Psoas muscle (tissue), 8 donors: ENCODE results near the gene POTEF. TPM values are rescaled to one million over a fixed set of nuclear protein-coding genes. Genes with fewer than 3 reads are reported as not detected.
"Not testable (repeated sequence)": the region's sequence is repeated elsewhere in the genome, so short reads cannot be mapped to it uniquely, and the experiment has no call there.

Experiments
- ATAC-seq, 4 donors: fragments of 200-7000 bp; cut with Tn5 transposase; one replicate each; pipeline ENCODE4 v1.9.1; 2020; ENCODE audit warnings: moderate library complexity in 3 of 4, mild to moderate bottlenecking in 2 of 4
- DNase-seq, 2 donors: peaks; one replicate each; pipeline ENCODE4 v3.0.0-alpha.2; 2020
- H3K27ac ChIP-seq: fragments of 200-600 bp; one replicate; pipeline ENCODE4 v1.8.0; 2022
- H3K27me3 ChIP-seq, 3 donors: fragments of 200-600 bp in 1 of 3; one replicate each; pipeline versions ENCODE4 v1.6.1 to v1.8.0; 2013 to 2022; ENCODE audit warnings: low read length in 2 of 3, mild to moderate bottlenecking in 2 of 3, moderate library complexity in 1 of 3; ENCODE audit not compliant: insufficient read depth in 3 of 3
- H3K36me3 ChIP-seq, 2 donors: fragments of 200-600 bp in 1 of 2; one replicate each; pipeline versions ENCODE4 v1.6.1 to v1.8.0; 2013 to 2022; ENCODE audit warnings: low read depth in 1 of 2, mild to moderate bottlenecking in 1 of 2, moderate library complexity in 1 of 2; ENCODE audit not compliant: insufficient read depth in 1 of 2
- H3K4me1 ChIP-seq: fragments of 200-600 bp; one replicate; pipeline ENCODE4 v1.8.0; 2022
- H3K4me3 ChIP-seq: fragments of 200-600 bp; one replicate; pipeline ENCODE4 v1.8.0; 2022; ENCODE audit warnings: mild to moderate bottlenecking
- H3K9me3 ChIP-seq: fragments of 200-600 bp; one replicate; pipeline ENCODE4 v1.8.0; 2022
- WGBS, 3 donors: extraction: QIAGEN DNeasy Blood & Tissue Kit; methylation state at CpG; one replicate each; pipeline versions ENCODE4 v1.1.6 to v1.1.7; 2013; 5-methylcytosine and 5-hydroxymethylcytosine counted together
- intact Hi-C, 2 donors: fragments of 100-400 bp; cut with DNase I; formaldehyde crosslinking; loops; one replicate each; pipeline versions ENCODE4 v1.11.0 to v1.14.2; 2022
- polyA plus RNA-seq, 3 donors: library from polyadenylated mRNA; stranded (reverse); fragments of 200-250 nt; gene quantifications; one replicate each; pipeline ENCODE4 v1.2.3, GENCODE V29; 2013
- total RNA-seq, 4 donors: library from RNA; stranded (reverse); fragmentation: NEBNext Ultra II Directional in 2 of 4; extraction: Animal tissue kit (Norgen Biotek cat#: 25700) in 2 of 4; gene quantifications; one replicate each; pipeline versions ENCODE4 v1.2.1 to v1.2.4, GENCODE V29; 2021 to 2023
- donor health status: healthy with polysubstance abuse.
- donor health status: DM: no; HTN: no; CAD: no; lungs with moderate emphysema.
- donor health status: Bipolar disorder and iron deficiency.
- donor health status: healthy.
- donor health status: DM: yes; HTN: yes; CAD: no.
- donor health status: DM: no; HTN: no; CAD: no.
- donor health status: DM: no; HTN: no; CAD: no.
- donor health status: DM: yes; HTN: yes; CAD: no.

The POTEF gene
- total and polyA plus RNA-seq, 7 donors, result not detected

DNA sequence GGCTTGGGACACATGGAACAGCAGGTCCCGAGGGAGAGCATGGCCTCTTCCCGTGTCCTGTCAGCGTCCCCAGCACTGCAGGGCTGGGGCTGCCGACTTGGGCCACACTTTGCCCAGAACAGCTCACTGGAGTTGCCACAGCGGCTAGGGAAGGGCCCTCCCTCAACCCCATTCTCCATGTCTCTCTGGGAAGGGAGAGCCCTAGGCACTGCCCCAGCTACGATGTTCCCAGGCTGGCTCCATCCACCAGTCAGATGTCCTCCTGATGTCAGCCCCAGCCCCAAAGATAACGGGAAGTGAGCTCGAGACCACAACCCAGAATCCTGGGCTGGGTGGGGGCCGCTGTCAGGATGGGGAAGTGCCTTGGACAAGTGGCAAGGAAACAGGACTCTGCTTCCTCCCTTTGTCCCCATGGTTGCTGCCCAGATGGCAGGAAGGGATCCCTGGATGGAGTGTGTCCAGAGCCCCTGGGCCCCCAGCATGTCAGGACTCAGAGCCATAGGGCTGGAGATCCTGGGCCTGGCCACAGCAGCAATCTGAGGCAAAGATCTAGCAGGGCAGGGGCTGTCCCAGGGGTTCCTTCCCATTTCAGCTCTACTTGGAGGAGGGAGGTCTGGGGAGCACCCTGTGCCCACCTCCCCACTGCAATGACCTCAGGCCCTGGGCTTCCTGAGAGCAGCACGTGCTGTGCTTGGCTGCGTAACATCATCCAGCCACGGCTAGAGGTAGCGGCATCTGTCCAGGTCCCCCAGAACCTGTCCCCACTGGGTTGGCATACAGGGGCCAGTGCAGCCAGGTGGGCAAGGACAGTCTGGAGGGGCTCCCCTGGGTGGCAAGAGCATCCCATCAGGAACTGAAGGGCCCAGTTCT, 13.6 kb upstream of the POTEF start:
- H3K4me3 ChIP-seq, H3K27ac ChIP-seq, DNase-seq, ATAC-seq, H3K4me1 ChIP-seq, H3K9me3 ChIP-seq, H3K36me3 ChIP-seq, intact Hi-C loops: not testable (repeated sequence)
- WGBS, 3 donors, result 82 to 85% (median 85%) methylated on average over 10 to 13 of the region's 13 CpGs
- peaks cover 0 to 13% (median 4%) of the 10 kb centered on the region in 3 donors for H3K27me3 ChIP-seq

DNA sequence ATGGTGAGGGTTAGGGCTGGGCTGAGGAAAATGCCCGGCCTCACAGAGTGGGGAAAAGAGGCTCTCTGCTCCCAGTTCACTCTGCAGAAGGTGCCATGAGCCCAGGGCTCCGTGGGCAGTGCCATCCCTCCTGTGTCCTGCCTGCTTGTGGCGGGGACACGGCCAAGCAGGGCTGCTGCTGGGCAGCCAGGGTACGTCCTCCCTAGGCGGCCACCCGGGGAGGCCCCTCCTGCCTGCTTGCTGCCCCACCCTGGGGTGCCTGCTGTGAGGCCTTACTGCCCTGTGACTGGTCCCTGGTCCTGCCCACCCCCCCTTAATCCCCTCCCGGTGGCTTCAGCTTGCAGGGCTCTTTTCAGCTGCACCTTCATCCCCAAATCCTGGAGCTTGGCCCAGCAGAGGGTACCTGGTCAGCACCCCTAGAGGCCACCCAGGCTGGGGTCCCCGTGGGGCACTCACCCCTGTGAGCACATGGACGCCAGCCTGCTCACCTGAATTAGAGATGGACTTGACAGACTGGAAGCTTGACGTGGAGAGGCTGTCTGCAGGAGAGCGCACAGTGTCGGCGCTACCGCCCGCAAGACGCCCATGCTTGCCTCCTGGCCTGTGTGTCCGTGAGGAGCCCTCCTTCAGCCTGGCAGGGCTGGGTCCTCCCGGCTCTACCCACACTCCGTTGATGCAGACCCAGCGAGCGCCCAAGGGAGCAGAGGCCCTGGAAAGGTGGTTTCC, 12.8 kb upstream of the POTEF start:
- H3K9me3 ChIP-seq, ATAC-seq, H3K36me3 ChIP-seq, intact Hi-C loops, DNase-seq, H3K4me1 ChIP-seq, H3K4me3 ChIP-seq, H3K27ac ChIP-seq: not testable (repeated sequence)
- H3K27me3 ChIP-seq, result peaks cover 0 to 13% (median 4%) of the 10 kb centered on the region in 3 donors
- WGBS, 3 donors, result 88 to 90% (median 89%) methylated on average over 15 to 18 of the region's 22 CpGs

DNA sequence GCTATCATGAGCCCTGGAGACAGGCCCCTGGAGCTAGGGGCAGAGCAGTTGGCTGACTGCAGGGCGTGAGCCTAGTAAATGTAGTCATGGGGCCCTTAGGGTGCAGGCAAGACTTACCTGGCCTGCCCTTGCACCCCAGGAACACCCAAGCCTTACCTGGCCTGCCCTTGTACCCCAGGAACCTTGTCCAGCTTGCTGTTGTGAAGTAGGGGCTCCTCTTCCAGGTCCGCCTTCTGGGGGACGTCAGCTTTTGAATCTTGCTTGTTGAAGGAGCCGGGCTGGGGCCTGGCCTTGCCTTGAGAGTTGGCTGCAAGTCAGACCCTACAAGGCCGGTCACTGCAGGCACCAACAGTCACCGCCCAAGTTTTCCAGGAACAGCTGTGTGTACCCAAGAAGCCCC, 12.0 kb upstream of the POTEF start:
- not testable (repeated sequence) for ATAC-seq, H3K4me3 ChIP-seq

DNA sequence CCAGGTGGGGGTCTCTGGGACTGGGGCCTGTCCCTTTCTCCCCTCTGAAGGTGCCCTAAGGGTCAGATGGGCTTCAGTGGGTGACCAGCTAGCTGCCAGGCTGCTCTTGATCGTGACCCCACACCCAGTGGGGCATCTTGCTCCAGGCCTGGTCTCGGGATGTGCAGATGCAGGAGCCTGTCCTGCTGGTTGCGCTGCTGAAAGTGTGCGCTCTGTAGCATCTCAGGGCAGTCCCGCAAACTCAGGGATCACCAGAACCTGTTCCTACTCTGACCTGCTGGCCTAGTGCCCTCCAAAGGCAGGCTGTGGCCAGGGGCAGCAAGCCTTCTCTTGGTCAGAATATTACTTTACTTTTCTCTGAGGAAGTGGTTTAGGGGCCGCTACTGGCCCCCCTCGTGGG, 11.5 kb upstream of the POTEF start:
- intact Hi-C loops, H3K4me3 ChIP-seq, ATAC-seq, H3K9me3 ChIP-seq, H3K4me1 ChIP-seq, H3K27me3 ChIP-seq, H3K27ac ChIP-seq, H3K36me3 ChIP-seq, DNase-seq: not testable (repeated sequence)
- 84 to 93% (median 88%) methylated on average over 7 of the region's 7 CpGs for WGBS, 3 donors

More for the DNA sequence above, 12.0 kb upstream of the POTEF start:
- peaks cover 0 to 11% (median 4%) of the 10 kb centered on the region in 3 donors for H3K27me3 ChIP-seq
- 93 to 99% (median 94%) methylated on average over 4 of the region's 6 CpGs for WGBS, 3 donors
- H3K36me3 ChIP-seq, DNase-seq, intact Hi-C loops, H3K4me1 ChIP-seq, H3K27ac ChIP-seq, H3K9me3 ChIP-seq: not testable (repeated sequence)

DNA sequence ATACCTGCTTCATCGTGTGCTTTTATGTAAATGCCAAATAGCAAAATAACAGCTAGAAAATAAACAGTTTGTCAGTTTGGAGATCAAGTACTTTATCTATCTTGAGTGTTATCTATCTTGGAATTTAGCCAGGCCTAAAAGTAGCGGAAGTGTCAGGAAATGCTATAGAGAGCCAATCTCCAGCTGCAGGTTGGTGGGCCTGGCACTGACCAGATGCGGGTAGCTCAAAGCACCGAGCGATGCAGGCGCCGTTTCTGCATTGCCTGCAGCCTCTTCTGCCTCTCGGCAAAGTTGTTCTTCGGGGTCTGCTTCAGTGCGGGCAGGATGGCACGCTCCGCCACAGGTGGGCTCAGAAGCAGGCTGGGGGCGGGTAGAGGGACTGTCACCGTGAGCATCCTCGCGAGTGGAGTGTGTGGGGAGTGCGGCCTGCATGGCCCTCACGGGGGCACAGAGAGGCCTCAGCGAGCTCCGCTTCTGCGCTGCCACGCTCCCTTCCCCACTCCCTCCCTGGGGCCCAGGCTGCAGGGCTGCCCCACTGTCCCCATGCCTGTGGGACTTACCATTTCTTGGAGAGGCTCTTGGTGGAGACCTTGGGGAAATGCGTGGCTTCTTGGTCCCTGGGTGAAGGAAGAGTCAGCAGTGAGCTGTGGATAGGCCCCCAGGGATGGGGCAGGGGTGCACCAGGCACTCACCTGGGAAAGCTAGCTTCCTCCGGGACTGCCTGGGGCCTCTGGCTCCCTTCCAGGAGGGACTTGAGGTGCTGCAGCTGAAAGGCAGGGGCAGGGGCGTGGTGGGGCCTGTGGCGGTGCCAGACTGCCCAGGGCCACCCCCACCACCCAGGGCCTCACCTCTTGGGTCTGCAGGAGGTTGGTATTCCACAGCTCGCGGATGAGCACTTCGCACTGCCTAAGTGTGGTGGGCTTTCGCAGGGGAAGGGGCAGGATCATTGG, 10.6 kb upstream of the POTEF start:
- H3K9me3 ChIP-seq, DNase-seq, H3K27ac ChIP-seq, H3K4me3 ChIP-seq, H3K27me3 ChIP-seq, H3K4me1 ChIP-seq, H3K36me3 ChIP-seq, ATAC-seq, intact Hi-C loops: not testable (repeated sequence)
- WGBS, 3 donors, result 83 to 89% (median 87%) methylated on average over 22 to 27 of the region's 30 CpGs

DNA sequence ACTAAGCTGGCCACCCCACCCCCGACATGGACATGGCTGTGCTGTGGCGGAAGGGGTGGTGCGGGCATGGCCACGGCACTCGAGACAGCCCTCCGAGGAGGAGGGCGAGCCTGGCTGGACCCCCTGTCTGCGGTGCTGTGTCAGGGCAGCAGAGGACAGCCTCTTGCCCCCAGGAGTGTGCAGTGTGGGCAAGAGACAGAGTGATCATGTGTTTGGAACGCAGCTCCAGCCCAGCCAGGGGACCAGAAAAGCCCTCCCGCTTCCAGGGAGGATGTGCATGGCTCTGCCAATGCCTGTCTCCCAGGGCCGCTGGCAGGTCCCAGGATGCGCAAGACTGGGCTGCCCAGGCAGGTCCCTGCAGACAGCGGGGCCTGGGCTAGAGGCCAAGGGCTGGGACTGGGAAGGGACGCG, 9.8 kb upstream of the POTEF start:
- WGBS, 3 donors, result 79 to 84% (median 80%) methylated on average over 14 to 15 of the region's 15 CpGs
- ATAC-seq, DNase-seq, H3K9me3 ChIP-seq, H3K27ac ChIP-seq, H3K4me3 ChIP-seq, H3K27me3 ChIP-seq, intact Hi-C loops, H3K36me3 ChIP-seq, H3K4me1 ChIP-seq: not testable (repeated sequence)

DNA sequence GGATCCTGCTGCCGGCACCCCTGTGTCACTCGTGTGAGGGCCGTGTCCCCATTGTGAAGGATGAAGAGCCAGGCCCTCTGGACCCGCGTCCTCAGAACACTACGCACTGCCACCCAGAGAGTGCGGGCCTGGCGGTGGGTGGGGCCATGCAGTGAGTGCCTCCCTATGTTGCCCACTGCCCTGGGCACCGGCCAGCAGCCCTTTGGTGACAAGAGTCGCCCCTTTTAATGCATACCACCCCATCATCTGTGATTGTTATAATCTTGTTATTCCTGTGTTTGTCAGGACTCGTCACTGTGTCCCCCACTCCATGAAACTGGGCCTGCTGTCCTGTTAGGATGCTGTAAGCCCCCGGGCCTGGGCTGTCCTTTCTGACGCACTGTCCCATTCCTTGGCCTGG, 9.3 kb upstream of the POTEF start:
- ATAC-seq, H3K27me3 ChIP-seq, H3K27ac ChIP-seq, H3K9me3 ChIP-seq, intact Hi-C loops, DNase-seq, H3K4me1 ChIP-seq, H3K36me3 ChIP-seq, H3K4me3 ChIP-seq: not testable (repeated sequence)
- 86 to 92% (median 86%) methylated on average over 5 to 8 of the region's 13 CpGs for WGBS, 3 donors

DNA sequence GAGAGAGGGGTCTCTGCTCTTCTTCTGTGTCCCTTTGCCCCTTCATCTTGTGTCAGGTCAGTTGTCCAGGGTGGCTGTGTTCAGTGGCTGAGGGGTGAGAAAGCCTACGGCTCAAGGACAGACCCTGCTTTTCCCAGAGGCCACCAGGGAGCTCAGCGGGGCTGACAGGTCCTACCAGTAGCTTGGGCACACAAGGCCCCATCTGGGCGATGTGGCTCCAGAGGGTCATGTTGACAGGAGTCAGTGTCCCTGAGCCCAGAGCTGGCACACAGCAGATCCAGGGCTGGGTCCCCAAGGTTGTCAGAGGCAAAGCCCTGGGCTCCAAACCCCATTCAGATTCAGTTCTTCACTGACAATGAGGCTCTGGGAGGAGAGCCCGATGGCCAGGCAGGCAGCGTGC, 8.1 kb upstream of the POTEF start:
- H3K27ac ChIP-seq, intact Hi-C loops, DNase-seq, H3K27me3 ChIP-seq, H3K9me3 ChIP-seq, H3K4me3 ChIP-seq, ATAC-seq, H3K4me1 ChIP-seq, H3K36me3 ChIP-seq: not testable (repeated sequence)
- 79 to 85% (median 80%) methylated on average over 3 to 5 of the region's 5 CpGs for WGBS, 3 donors

DNA sequence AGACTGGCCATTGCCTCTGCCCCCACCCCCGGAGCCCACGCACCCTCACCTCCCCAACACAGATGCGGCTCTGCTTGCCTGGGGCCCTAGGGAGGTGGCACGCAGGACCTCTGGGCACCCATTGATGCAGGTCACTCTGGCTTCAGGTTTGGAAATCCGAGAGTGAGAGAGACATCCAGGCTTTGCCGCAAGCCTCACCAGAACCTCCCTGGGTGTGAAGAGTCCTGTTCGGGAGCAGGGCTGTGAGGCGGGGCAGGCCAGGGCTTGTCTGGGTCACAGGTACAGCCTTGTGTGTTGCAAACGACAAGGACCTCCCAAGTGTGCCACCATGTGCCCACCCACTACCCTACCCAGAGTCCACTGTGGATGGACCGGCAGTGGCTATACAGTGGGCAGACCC, 7.5 kb upstream of the POTEF start:
- H3K9me3 ChIP-seq, H3K27me3 ChIP-seq, ATAC-seq, H3K27ac ChIP-seq, DNase-seq, H3K4me3 ChIP-seq, intact Hi-C loops, H3K4me1 ChIP-seq, H3K36me3 ChIP-seq: not testable (repeated sequence)
- 83 to 89% (median 86%) methylated on average over 8 to 9 of the region's 10 CpGs for WGBS, 3 donors
